Fibroblast of mammary gland (primary cell): ENCODE data around the gene LBHD2.
A peak's percentile ranks its signal among the peaks of the same experiment; 100 is the strongest.
"Not testable (repeated sequence)": the region's sequence is repeated elsewhere in the genome, so short reads cannot be mapped to it uniquely, and the experiment has no call there.

ENCODE experiments used
- DNase-seq: peaks from one replicate; pipeline ENCODE4 v3.0.0-alpha.2; 2010; ENCODE audit warnings: low read depth
- H3K4me3 ChIP-seq: 2 replicates; pipeline ENCODE4 v1.5.1; 2011; ENCODE audit warnings: low read depth, mild to moderate bottlenecking, low read length, moderate library complexity; ENCODE audit not compliant: control insufficient read depth
- CTCF ChIP-seq: conservative IDR thresholded peaks from 2 replicates; pipeline ENCODE4 v1.5.1; 2011; ENCODE audit warnings: low read depth, low read length, inconsistent platforms; ENCODE audit not compliant: control insufficient read depth, insufficient read depth

Gene LBHD2

DNA sequence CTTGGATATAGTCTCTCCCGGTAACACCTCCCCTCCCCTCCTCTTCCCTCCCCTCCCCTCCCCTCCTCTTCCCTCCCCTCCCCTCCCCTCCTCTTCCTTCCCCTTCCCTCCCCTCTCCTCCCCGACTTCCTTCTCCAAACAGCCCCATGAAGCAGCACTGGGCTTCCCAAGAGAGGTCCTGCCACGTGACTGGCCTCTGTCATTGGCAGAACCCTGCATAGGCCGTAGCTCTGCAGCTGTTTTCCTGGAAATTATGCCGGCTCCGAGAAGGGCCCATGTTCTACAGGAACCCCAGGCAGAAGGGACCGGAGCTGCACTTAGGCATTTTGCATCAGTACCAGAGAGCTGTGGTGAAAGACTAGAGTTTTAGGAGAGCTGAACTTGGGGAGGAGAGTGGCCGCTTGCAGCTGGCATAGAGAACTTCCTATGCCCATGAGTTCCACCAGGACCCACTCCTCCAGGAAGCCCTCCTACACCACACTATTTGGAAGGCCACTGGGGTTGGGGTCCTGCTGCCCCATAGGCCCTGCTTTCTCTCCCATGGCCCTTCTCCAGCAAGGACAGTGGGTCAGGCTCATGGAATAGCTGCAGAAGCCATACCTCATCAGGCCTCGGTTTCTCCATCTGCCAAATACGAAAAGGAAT lies 34.1 kb downstream of the LBHD2 start:
- DNase-seq = peak; percentile 59
- no peak overlapping the region for H3K4me3 ChIP-seq
- TF ChIP-seq CTCF = no peak

GRCh38 chr14:103118663-103119404 lies 34.8 kb downstream of the LBHD2 start:
- TF ChIP-seq CTCF = no peak
- H3K4me3 ChIP-seq = no peak overlapping the region
- no peak for DNase-seq

- not testable (repeated sequence) for H3K4me3 ChIP-seq, DNase-seq
These were observed 35.5 kb downstream of the LBHD2 start for GRCh38 chr14:103119527-103119926.

DNA sequence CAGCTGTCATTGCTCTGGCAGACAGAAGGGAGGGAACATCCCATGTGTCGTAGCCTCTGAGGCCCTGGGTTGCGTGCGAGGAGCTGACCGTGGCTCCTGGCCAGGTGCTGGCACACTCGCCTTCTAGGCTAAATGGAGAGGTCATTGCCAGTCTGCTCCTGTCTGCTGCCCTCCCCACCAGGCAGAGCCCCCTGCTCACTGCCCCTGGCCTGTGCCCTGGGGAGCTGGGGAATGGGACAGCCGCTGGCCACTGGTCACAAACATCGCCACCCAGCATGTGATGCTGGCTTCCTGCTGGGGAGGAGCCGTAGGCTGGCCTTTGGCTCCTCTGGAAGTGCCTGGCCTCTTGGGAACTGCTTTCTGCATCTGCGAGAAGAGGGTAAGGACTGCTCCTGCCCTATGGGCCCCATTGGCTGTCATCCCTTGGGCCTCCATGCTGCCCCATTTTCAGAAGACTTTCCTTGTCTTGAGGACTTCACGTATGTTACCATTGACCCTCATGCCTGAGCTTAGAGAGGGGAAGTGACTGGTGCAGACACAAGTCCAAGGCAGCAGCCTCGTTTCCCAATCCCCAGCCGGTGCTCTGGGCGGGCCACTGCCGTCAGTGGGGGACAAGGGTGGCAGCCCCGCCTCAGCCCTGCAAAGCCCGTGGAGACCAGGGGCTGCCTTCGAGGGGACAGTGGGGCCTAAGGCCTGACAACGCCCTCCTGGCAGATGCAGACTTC lies 37.3 kb downstream of the LBHD2 start:
- peak; percentile 44 for DNase-seq
- TF ChIP-seq CTCF = no peak
- no peak overlapping the region for H3K4me3 ChIP-seq

DNA sequence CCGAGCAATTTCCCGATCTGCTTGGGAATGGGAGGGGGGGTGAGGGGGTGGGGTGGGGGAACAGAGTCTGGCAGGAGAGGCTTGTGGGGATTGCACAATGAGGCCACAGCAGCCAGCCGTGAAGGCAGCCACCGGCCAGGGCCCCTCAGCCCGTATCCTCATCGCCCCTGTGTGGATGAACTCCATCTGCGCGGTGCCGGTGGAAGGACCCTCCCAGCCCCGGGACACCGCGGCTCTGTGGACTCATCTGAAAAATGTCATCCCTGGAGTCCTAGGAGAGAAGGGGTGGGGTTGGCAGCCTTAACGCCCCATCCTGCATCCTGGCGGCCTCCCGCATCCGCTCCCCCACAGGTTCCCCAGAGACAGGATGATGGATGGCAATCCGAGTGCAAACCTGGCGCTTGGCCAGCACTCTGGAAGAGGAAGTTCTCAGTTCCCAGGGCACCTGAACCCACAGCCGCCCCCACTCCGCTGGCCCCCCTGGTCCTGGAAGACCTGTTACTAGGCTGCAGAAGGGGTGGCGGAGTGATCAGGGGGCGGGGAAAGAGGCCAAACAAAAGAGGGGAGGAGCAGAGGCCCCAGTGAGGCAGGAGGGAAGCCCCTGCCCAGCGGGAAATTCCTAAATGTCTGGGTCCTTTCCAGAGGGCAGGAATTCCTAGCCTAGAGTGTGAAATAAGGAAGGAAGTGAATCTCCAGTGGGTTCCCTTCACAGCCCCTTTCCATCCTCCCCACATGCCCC lies 38.0 kb downstream of the LBHD2 start:
- peak; percentile 90 for DNase-seq
- no peak for TF ChIP-seq CTCF
- peak overlapping the region; percentile 4 for H3K4me3 ChIP-seq

DNA sequence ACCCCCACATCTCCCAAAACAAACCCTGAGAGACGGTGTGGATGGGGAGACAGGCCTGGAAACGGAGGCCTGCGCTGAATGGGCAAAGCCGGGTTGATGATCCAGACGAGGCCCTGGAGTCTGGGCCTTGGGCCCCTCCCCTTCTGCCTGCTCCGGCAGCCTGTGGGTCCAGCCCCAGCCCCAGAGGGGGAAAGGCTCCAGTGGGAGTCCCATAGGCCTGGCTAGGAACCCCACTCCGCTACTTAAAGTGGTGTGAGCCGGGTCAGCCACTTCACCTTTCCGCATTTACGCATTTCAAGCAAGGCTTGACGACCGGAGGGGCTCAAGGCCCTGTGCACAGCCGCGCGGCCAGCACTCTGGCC lies 38.6 kb downstream of the LBHD2 start:
- H3K4me3 ChIP-seq = no peak overlapping the region
- DNase-seq = no peak
- TF ChIP-seq CTCF = no peak
